Stimulated activated CD4-positive, alpha-beta T cell treated with anti-CD3 and anti-CD28 coated beads, Interleukin-4, amount 100 ng/mL, for 24 hours (primary cell): Measurements from ENCODE around the gene FES.
"Not testable (repeated sequence)": the region's sequence is repeated elsewhere in the genome, so short reads cannot be mapped to it uniquely, and the experiment has no call there.

ENCODE experiments used
- DNase-seq: peaks from one replicate; pipeline ENCODE4 v3.0.0-alpha.2; 2020

FES gene

GRCh38 chr15:90893175-90894090 lies 9.1 kb downstream of the FES start:
- no peak for DNase-seq

DNA sequence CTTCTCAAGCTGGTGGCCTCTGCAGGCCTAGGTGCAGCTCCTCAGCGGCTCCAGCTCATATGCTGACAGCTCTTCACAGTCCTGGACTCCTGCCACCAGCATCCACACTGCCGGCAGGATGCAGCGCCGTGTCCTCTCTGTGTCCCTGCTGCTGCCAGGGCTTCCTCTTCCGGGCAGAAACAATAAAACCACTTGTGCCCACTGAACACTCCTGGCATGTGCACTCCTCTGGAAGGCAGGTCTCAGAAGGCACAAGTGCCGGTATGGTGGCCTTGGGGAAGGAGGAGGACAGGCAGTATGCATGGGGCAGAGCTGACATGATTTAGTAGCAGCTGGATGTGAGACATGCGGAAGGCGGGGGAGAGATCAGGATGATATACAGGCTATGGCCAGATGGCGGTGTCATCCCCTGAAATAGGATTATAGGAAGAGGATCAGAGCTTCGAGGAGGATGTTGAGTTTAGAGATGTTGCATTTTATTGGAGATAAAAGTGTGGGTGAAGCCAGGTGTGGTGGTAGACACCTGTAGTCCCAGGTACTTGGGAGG lies 11.3 kb downstream of the FES start:
- no peak for DNase-seq

DNA sequence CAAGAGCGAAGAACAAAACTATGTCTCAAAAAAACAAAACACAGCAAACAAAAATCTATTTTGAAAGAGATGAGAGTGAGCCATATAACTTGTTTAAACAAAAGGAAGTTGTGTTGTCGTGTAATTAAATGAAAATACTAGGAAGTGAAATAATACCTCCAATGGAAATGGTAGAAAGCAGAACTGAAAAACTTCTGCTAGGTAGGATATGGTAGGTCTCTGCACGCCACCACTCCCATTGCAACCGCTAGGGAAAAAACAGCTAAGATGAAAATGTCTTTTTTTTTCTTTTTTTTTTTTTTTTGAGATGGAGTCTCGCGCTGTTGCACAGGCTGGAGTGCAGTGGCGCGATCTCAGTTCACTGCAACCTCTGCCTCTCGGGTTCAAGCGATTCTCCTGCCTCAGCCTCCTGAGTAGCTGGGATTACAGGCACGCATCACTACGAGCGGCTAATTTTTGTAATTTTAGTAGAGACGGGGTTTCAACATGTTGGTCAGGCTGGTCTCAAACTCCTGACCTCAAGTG lies 12.9 kb downstream of the FES start:
- DNase-seq: not testable (repeated sequence)

- DNase-seq: no peak
Observed at GRCh38 chr15:90901175-90902039, 17.1 kb downstream of the FES start.

DNA sequence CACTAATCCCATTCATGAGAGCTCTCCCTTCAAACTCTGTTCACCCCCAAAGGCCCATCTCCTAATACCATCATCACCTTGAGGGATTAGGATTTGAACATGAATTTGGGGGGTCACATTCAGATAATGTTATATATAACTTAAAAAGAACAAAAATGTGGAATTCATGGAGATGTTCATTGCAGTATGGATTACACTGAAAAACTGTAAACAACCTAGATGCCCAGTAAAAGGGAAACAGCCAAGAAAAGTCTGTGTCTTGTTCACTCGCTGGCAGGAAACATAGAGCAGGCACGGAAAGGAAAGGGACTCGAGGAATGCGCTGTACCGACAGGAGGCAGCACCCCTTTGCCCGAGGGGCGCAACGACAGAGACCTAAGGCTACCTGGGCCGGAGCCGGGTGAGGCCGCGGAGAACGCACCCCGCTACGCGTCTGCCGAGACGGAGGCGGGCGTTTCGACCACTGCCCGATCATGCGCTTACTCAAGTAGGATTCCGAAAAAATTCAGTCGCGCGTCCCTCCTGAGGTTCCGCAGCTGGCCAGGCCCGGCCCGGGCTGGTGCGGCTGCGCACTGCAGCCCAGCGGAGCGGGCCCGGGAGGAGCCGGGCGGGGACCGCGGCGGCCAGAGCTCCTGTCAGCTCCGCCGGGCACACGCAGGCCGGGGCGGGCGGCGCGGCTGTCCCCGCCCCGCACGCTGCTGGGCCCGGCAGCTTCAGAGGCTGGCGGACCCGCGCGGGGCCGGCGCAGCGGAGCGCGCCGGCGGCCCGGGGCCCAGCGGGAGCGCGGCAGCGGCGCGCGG lies 17.9 kb downstream of the FES start:
- peak; percentile 71 for DNase-seq

DNA sequence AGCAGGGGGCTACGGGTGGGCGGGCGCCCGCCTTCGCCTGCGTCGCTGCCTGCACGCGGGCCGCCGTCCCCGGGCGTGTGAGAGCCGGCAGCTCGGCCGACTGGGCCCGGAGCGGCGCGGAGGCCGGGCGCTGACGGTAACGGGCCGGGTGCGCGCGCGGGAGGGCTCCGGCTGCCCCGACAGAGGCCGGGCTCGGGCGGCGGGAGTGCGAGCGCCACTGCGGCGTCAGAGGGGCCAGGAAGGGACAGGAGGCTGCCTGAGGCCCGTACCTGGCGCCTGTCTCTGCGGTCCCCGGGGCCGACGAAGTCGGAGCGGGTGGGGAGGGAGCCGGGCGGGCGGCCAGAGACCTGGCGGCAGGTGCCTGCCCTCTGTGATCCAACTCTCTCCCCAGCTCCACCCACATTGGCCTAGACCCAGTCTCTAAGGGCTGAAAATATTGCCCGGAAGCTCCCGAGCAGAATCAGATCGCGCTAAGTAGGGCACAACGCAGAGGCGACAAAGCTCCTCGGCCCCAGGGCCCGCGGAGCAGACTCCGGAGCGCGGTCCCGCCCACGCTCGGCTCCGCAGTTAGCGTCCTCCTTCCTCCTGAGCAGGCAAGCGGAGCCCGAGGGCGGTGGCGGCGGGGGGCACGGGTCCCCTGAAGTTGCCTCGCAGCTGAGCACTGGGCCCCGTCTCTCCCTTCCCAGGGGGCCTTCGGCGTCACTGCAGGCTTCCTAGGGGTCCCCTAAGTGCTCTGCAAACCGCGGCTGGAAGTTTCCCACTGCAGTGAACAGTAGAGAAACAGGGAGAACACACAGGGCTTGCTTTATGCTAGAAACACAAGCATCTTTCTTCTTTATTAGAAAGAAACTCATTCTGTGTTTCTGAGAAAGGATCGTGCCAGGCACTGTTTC lies 18.8 kb downstream of the FES start, which contains the start of gene MAN2A2:
MAN2A2 (plus strand) TSS at position 463 of the 893 bp plus-strand sequence. CDS start 906 bp downstream, outside the sequence.
- peak; percentile 82 for DNase-seq

GRCh38 chr15:90903733-90904536 lies 19.6 kb downstream of the FES start:
- no peak for DNase-seq

DNA sequence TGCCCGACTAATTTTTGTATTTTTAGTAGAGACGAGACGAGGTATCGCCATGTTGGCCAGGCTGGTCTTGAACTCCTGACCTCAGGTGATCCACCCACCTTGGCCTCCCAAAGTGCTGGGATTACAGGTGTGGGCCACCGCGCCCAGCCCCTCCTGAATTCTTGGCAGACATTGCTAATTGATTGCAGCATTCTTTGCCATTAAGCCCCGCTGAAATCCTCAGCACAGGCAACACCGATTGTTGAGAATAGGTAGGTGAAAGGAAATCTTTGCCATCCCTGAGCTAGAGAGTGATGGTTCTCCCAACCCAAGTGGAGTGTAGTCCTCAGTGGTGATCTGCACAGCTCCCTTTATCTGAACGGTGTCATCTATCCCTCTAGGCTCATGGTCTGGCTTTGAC lies 20.4 kb downstream of the FES start:
- no peak for DNase-seq

GRCh38 chr15:90905306-90906180 lies 21.2 kb downstream of the FES start:
- no peak for DNase-seq

DNA sequence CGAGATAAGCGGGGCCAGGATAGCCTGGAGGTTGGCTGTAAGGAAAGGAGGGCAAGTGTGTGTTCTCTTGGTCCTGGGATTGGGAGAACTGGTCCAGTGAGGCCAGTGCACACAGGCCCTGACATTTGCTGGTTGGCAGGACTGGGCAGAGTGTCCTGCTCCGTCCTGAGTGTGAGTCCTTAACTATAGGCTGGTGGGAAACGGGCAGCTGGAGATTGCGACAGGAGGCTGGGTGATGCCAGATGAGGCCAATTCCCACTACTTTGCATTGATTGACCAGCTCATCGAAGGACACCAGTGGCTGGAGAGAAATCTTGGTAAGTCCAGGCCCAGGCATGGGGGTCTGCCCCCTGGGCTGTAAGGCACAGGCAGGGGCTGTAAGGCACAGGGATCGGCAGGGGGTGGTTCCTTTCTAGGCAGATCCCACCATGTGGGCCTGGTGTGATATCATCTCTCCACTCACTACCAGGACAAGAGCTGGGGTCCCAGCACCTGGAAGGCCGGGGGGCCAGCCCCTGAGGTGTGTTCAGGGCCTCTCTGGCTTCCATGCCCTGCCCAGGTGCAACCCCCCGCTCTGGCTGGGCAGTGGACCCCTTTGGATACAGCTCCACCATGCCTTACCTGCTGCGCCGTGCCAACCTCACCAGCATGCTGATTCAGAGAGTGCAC lies 22.0 kb downstream of the FES start:
- no peak for DNase-seq

DNA sequence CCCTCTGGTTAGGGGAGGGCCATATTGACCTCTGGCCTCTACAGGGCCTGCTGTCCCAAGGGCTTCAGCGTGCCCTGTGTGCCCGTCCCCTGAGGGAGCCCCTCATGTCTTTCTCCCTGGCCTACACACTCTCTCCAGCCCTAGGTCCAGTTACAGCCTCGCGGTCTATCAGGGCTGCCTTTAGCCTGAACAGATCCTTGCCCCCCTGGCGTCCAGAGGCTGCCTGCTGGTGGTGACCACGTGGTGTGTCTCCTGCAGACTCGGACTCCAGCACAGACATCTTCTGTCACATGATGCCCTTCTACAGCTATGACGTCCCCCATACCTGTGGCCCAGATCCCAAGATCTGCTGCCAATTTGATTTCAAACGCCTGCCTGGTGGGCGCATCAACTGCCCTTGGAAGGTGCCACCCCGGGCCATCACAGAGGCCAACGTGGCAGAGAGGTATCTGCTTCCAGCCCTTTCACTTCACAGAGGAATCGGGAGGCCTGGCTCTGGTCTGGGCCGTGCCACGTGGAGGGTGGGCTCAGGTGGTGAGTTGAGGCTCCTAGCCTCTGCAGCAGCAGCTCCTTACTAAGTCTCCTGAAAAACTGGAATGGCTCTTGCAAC lies 22.9 kb downstream of the FES start:
- no peak for DNase-seq

GRCh38 chr15:90907838-90908507 lies 23.7 kb downstream of the FES start:
- DNase-seq: no peak

DNA sequence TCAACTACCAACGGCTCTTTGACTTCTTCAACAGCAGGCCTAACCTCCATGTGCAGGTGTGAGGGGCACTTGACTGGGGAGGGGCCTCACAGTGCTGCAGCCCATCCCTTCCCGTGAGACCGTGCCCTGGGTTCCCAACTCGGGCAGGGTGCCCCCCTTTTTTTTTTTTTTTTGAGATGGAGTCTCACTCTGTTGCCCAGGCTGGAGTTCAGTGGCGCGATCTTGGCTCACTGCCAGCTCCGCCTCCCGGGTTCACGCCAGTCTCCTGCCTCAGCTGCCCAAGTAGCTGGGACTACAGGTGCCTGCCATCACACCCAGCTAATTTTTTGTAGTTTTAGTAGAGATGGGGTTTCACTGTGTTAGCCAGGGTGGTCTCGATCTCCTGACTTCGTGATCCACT lies 25.1 kb downstream of the FES start:
- DNase-seq: not testable (repeated sequence)

DNA sequence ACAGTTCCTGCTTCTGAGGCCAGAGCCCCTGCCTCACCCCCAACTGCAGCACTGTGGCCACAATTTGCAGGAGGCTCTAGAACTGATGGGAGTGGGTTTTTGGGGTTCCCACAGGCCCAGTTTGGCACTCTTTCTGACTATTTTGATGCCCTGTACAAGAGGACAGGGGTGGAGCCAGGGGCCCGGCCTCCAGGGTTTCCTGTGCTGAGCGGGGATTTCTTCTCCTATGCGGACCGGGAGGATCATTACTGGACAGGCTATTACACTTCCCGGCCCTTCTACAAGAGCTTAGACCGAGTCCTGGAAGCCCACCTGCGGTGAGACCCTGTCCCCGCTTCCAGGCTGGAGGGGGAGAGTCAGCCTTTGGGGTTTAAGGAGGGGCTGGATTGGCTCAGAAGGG lies 25.7 kb downstream of the FES start:
- no peak for DNase-seq

DNA sequence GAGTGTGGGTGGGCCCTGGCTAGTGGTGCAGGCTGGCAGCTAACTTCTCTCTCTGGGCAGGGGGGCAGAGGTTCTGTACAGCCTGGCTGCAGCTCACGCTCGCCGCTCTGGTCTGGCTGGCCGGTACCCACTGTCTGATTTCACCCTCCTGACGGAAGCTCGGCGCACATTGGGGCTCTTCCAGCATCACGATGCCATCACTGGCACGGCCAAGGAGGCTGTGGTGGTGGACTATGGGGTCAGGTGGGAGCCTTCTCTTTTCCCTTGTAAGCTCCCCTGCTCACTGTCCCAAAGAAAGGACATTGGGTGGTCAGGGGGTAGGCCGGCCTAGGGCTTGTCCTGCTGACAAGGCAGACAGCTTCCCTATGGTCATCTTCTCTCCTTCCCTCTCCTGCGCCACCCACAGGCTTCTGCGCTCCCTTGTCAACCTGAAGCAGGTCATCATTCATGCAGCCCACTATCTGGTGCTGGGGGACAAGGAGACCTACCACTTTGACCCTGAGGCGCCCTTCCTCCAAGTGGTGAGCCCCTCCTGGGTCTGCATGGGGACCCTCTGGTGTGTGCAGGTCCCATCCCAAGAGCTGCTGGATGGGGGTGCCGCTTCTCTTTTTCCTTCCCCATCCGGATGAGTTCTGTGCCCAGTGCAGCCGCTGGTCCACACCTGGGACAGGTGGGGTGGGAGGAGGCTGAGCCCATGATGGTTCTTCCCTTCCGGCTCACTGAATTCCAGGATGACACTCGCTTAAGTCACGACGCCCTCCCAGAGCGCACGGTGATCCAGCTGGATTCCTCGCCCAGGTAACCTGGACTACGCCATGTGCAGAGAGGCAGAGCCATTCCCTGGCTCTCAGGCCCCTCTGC lies 26.4 kb downstream of the FES start:
- no peak for DNase-seq

DNA sequence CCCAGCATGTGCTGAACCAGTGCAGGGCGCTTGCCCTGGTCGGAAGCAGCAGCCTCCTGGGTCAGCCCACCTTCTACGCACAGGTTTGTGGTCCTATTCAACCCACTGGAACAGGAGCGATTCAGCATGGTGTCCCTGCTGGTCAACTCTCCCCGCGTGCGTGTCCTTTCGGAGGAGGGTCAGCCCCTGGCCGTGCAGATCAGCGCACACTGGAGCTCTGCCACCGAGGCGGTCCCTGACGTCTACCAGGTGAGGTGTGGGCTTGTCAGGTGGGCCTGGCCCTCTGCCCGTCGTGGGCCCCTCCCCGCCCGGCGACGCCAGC lies 27.0 kb downstream of the FES start:
- DNase-seq: no peak
